IPS-20b (cell line): ENCODE data around the gene GLIS1.

Source experiments
- H3K27ac ChIP-seq: one replicate; pipeline ENCODE4 v1.5.1; 2013; ENCODE audit warnings: low read length
- H3K27me3 ChIP-seq: 2 replicates; pipeline ENCODE4 v1.6.1; 2013; ENCODE audit warnings: mild to moderate bottlenecking, low read length, inconsistent platforms; ENCODE audit not compliant: insufficient read depth
- H3K36me3 ChIP-seq: 2 replicates; pipeline ENCODE4 v1.6.1; 2013; ENCODE audit warnings: low read depth, mild to moderate bottlenecking, inconsistent platforms, low read length, moderate library complexity; ENCODE audit not compliant: insufficient read depth
- H3K4me1 ChIP-seq: 2 replicates; pipeline ENCODE4 v1.6.1; 2013; ENCODE audit warnings: mild to moderate bottlenecking, control low read depth, inconsistent platforms, low read length, moderate library complexity; ENCODE audit not compliant: insufficient read depth
- H3K4me3 ChIP-seq: 2 replicates; pipeline ENCODE4 v1.5.1; 2013; ENCODE audit warnings: mild to moderate bottlenecking, low read length, inconsistent platforms
- H3K9ac ChIP-seq: 2 replicates; pipeline ENCODE4 v1.6.1; 2013; ENCODE audit warnings: low read depth, mild to moderate bottlenecking, inconsistent platforms, low read length, moderate library complexity
- H3K9me3 ChIP-seq: 2 replicates; pipeline ENCODE4 v1.6.1; 2013; ENCODE audit warnings: mild to moderate bottlenecking, low read depth, low read length, inconsistent platforms; ENCODE audit not compliant: insufficient read depth

Gene GLIS1

GRCh38 chr1:53504901-53505300 lies 234.1 kb downstream of the GLIS1 start:
- no peaks in the 10 kb centered on the region for H3K36me3 ChIP-seq
- no peaks in the 10 kb centered on the region; the same call in 1 of the 2 replicates for H3K27me3 ChIP-seq
- no peak overlapping the region for H3K27ac ChIP-seq
- peaks cover 4% of the 10 kb centered on the region; the same call in 1 of the 2 replicates for H3K4me1 ChIP-seq
- H3K9me3 ChIP-seq: no peaks in the 10 kb centered on the region
- H3K9ac ChIP-seq: no peak overlapping the region
- no peak overlapping the region for H3K4me3 ChIP-seq

GRCh38 chr1:53503433-53504217 lies 235.3 kb downstream of the GLIS1 start:
- H3K4me3 ChIP-seq: no peak overlapping the region
- H3K27ac ChIP-seq: no peak overlapping the region
- no peaks in the 10 kb centered on the region for H3K36me3 ChIP-seq
- H3K4me1 ChIP-seq: peaks cover 4% of the 10 kb centered on the region; the same call in 1 of the 2 replicates
- H3K9ac ChIP-seq: no peak overlapping the region
- H3K27me3 ChIP-seq: no peaks in the 10 kb centered on the region; the same call in 1 of the 2 replicates
- no peaks in the 10 kb centered on the region for H3K9me3 ChIP-seq

GRCh38 chr1:53502641-53503432 lies 236.1 kb downstream of the GLIS1 start:
- Histone ChIP-seq H3K4me3 (no peak overlapping the region), H3K27me3 (no peaks in the 10 kb centered on the region; the same call in 1 of the 2 replicates), H3K9ac (no peak overlapping the region), H3K36me3 (no peaks in the 10 kb centered on the region), H3K9me3 (no peaks in the 10 kb centered on the region), H3K27ac (no peak overlapping the region), H3K4me1 (peaks cover 4% of the 10 kb centered on the region; the same call in 1 of the 2 replicates)

DNA sequence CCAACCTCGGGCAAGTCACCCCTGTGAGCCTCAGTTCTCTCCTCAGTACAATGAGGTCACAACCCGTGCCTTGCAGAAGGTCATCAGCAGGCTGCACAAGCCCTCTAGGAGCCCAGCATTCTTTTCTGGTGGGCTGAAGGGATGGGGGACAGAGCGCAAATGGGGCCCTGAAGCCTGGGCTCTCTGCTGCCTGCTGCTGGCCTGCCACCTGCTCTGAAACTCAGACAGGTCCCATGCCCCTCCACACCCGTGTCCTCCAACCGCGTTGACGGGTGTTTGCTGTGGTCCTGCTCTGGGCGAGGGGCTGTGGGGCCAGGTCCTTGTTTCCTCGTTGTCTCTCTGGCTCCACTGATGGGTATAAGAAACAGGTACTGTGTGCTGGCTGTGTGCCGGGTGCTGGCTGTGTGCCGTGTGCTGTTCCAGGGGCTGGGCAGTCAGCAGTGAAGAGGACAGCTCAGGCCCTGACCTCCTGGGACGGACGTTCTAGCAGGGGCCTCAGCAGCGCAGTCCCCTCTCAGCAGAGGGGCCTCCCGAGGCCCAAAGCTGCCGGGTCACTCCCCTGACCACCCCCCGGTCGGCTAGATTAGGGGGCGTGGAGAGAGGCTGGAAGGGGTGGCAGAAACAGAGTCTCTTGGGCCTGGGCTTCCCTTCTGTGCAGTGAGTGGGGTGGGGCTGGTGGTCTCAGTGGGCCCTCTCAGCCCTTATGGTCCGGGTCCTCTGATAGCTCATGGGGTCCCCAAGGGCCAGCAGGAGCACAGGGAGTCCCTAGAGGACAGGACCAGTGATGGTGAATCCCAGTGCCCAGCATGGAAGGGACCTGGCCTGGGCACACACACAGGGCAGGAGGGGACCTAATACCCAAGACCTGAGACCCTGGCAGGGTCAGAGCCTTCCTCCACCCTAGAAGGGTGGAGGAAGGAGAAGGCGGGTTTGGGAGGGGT lies 237.6 kb downstream of the GLIS1 start:
- H3K9ac ChIP-seq: no peak overlapping the region
- H3K4me3 ChIP-seq: no peak overlapping the region
- H3K4me1 ChIP-seq: peaks cover 4% of the 10 kb centered on the region; the same call in 1 of the 2 replicates
- no peaks in the 10 kb centered on the region for H3K36me3 ChIP-seq
- H3K27me3 ChIP-seq: no peaks in the 10 kb centered on the region; the same call in 1 of the 2 replicates
- no peaks in the 10 kb centered on the region for H3K9me3 ChIP-seq
- H3K27ac ChIP-seq: no peak overlapping the region

- H3K9ac ChIP-seq: no peak overlapping the region
- H3K9me3 ChIP-seq: no peaks in the 10 kb centered on the region
- no peaks in the 10 kb centered on the region; the same call in 1 of the 2 replicates for H3K27me3 ChIP-seq
- no peaks in the 10 kb centered on the region for H3K36me3 ChIP-seq
- no peak overlapping the region for H3K27ac ChIP-seq
- peaks cover 4% of the 10 kb centered on the region; the same call in 1 of the 2 replicates for H3K4me1 ChIP-seq
- H3K4me3 ChIP-seq: no peak overlapping the region
Observed at GRCh38 chr1:53500204-53501064, 238.5 kb downstream of the GLIS1 start.

DNA sequence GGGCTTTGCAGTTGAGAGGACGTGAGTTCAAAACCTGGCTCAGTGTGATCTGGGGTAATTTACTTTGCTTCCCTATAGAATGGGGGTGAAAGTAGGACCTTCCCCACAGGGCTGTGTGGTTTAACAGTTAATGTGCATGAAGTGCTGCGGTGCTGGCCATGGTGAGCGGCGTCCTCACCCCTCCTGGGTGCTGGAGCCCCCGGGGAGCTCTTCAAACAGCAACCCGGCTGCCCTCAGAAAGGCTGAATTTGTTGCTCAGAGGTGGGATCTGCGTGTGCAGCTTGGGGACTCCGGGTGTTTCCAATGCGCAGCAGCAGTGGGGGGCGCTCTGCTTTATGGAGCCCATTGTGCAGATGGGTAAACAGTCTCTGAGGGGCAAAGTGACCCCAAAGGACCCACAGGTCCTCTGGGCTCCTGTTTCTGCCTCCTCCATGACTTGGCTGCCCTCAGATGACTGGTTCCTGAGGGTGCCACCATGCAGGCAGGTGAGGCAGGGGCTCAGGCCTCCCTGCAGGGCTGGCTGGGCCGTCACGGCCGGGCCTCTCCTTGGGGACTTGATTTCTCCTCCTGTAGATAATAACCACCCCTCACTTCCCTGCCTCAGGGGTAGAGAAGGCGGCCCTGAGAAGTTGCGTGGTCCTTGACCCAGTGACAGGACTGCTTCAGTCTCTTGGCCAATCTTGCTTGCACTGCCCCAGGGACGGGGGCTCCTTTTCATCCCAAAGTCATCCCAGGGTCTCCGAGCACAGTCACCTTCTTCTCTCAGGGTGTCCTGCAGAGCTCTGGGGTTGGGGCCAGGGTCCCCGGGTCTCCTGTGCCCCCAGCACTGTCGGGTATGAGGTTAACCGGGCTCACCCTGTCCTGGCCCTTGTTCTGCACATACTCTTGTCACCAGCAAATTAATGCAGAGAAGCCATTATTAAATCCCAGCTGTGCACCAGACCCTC lies 239.4 kb downstream of the GLIS1 start:
- H3K9ac ChIP-seq: no peak overlapping the region
- H3K4me3 ChIP-seq: no peak overlapping the region
- H3K27ac ChIP-seq: no peak overlapping the region

GRCh38 chr1:53498555-53499131 lies 240.3 kb downstream of the GLIS1 start:
- Histone ChIP-seq H3K9ac (no peak overlapping the region), H3K36me3 (no peaks in the 10 kb centered on the region), H3K9me3 (no peaks in the 10 kb centered on the region), H3K27ac (no peak overlapping the region), H3K4me1 (no peaks in the 10 kb centered on the region; the same call in 1 of the 2 replicates), H3K4me3 (no peak overlapping the region), H3K27me3 (no peaks in the 10 kb centered on the region; the same call in 1 of the 2 replicates)

More for the DNA sequence above, 239.4 kb downstream of the GLIS1 start:
- Histone ChIP-seq H3K4me1 (peaks cover 4% of the 10 kb centered on the region; the same call in 1 of the 2 replicates), H3K27me3 (no peaks in the 10 kb centered on the region; the same call in 1 of the 2 replicates), H3K36me3 (no peaks in the 10 kb centered on the region), H3K9me3 (no peaks in the 10 kb centered on the region)

DNA sequence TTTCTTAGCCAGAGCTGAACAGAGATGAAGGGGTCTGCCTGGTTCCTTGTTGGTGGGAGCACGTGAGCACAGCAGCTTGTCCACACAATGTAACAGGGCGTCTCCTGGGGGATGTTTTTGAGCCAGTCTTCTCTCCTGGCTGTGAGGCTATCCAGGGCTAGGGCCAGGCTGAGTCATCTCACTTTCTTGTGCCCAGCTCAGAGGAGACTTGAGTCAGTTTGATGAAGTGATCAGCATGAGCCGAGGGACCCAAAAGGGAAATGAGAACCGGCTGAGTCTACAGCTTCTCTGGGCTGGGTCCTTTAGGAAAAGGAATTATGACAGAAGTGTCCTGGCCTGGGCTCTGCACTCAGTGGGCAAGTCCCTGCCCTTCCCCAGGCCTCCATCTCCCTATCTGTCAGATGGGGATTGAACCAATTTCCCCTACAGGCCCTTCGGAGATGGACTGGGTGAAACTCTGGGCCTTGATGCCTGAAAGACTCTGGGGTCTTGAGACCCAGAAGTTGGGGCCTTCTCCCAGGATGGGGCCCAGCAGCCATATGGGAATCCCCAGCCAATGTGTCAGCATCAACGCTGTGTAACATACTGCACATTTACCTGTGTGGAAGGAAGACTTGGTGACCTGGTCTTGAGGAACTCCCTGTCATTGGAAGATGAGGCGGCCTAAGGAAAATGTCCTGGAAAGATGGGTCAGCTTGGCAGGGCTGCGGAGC lies 243.2 kb downstream of the GLIS1 start:
- Histone ChIP-seq H3K27me3 (no peaks in the 10 kb centered on the region), H3K9me3 (no peaks in the 10 kb centered on the region), H3K36me3 (no peaks in the 10 kb centered on the region), H3K9ac (no peak overlapping the region), H3K4me3 (no peak overlapping the region), H3K27ac (no peak overlapping the region), H3K4me1 (no peaks in the 10 kb centered on the region)

- H3K9ac ChIP-seq: no peak overlapping the region
- H3K27me3 ChIP-seq: no peaks in the 10 kb centered on the region; the same call in 1 of the 2 replicates
Observed at GRCh38 chr1:53490351-53490750, 248.6 kb downstream of the GLIS1 start.

More at GRCh38 chr1:53490351-53490750, 248.6 kb downstream of the GLIS1 start:
- Histone ChIP-seq H3K36me3 (no peaks in the 10 kb centered on the region), H3K4me3 (no peak overlapping the region), H3K27ac (no peak overlapping the region), H3K9me3 (no peaks in the 10 kb centered on the region), H3K4me1 (no peaks in the 10 kb centered on the region)
